Prostate gland (tissue), 2 donors: ENCODE data around the gene CADPS2. TPM values are rescaled to one million over a fixed set of nuclear protein-coding genes. Genes with fewer than 3 reads are reported as not detected.
A peak's percentile ranks its signal among the peaks of the same experiment; 100 is the strongest.

ENCODE experiments used
- DNase-seq: peaks from one replicate; pipeline ENCODE4 v3.0.0-alpha.2; 2019; ENCODE audit warnings: low spot score
- H3K27ac ChIP-seq, 2 donors: fragments of 200-600 bp; sonication (generic); 2 replicates each; pipeline ENCODE4 v1.5.1; 2017 to 2019
- H3K27me3 ChIP-seq: fragments of 200-600 bp; sonication (generic); replicated peaks from 2 replicates; pipeline ENCODE4 v1.5.1; 2019; ENCODE audit not compliant: insufficient read depth
- H3K36me3 ChIP-seq, 2 donors: fragments of 200-600 bp; sonication (generic); 1 replicate in 1 of 2; 2 replicates in 1 of 2; pipeline versions ENCODE4 v1.5.1 to v1.8.1; 2017 to 2019
- H3K4me1 ChIP-seq: fragments of 200-600 bp; sonication (generic); replicated peaks from 2 replicates; pipeline ENCODE4 v1.5.1; 2019
- H3K4me3 ChIP-seq, 2 donors: fragments of 200-600 bp; sonication (generic); 2 replicates each; pipeline ENCODE4 v1.5.1; 2017 to 2019
- H3K9me3 ChIP-seq: fragments of 200-600 bp; sonication (generic); 2 replicates; pipeline ENCODE4 v1.5.1; 2017
- CTCF ChIP-seq, 4 experiments: fragments of 200-600 bp in 2 of 4; fragments of 450-650 bp in 2 of 4; sonication (generic) in 2 of 4; IDR thresholded peaks; 1 replicate in 3 of 4; 2 replicates in 1 of 4; pipeline ENCODE4 v1.5.1; 2016 to 2019; ENCODE audit warnings: antibody characterized with exemption in 4 of 4, mild to moderate bottlenecking in 2 of 4, moderate library complexity in 2 of 4
- POLR2A ChIP-seq: fragments of 450-650 bp; IDR thresholded peaks from one replicate; pipeline ENCODE4 v1.6.1; 2016; ENCODE audit warnings: antibody characterized with exemption, mild to moderate bottlenecking
- POLR2AphosphoS5 ChIP-seq: sonication (generic); formaldehyde crosslinking; IDR thresholded peaks from one replicate; pipeline ENCODE4 v1.6.1; 2017; ENCODE audit warnings: antibody characterized with exemption
- WGBS: methylation state at CpG from one replicate; pipeline ENCODE4 v1.1.5; 2018; 5-methylcytosine and 5-hydroxymethylcytosine counted together
- intact Hi-C: fragments of 100-400 bp; cut with DNase I; formaldehyde crosslinking; loops from one replicate; pipeline ENCODE4 v1.14.2; 2022
- total RNA-seq, 2 donors: library from RNA; depleted of rRNA; stranded (reverse); fragments of >200 nt; gene quantifications; one replicate each; pipeline ENCODE4 v1.1.0, GENCODE V29; 2016

The CADPS2 gene
- total RNA-seq, 2 donors from 2014 or later, result 22.2 to 50.4 TPM

GRCh38 chr7:122883049-122883680 is 3.1 kb downstream of the CADPS2 start:
- no peak overlapping the region for H3K27ac ChIP-seq
- intact Hi-C loops, result loop anchor here (10.0 kb wide), 2 partner anchors 198 to 272 kb away; no protein-coding TSS in a partner anchor

GRCh38 chr7:122881324-122881723 is 4.9 kb downstream of the CADPS2 start:
- Histone ChIP-seq H3K27me3 (no peaks in the 10 kb centered on the region), H3K4me3 (no peak overlapping the region), H3K4me1 (no peaks in the 10 kb centered on the region), H3K27ac (no peak overlapping the region), H3K9me3 (no peaks in the 10 kb centered on the region), H3K36me3 (no peaks in the 10 kb centered on the region)
- intact Hi-C loops, result loop anchor here (10.0 kb wide), 2 partner anchors 197 to 273 kb away; no protein-coding TSS in a partner anchor
- DNase-seq, result no peak
- WGBS, result 50% methylated on average over 1 of the region's 1 CpG
- TF ChIP-seq POLR2AphosphoS5, result no peak
- no peak for TF ChIP-seq POLR2A
- no peak for TF ChIP-seq CTCF (IDR thresholded peaks at IDR 0.05)

More at GRCh38 chr7:122883049-122883680, 3.1 kb downstream of the CADPS2 start:
- Histone ChIP-seq H3K36me3 (no peaks in the 10 kb centered on the region), H3K4me1 (no peaks in the 10 kb centered on the region), H3K4me3 (no peak overlapping the region), H3K9me3 (no peaks in the 10 kb centered on the region), H3K27me3 (no peaks in the 10 kb centered on the region)
- WGBS, result 26% methylated on average over 3 of the region's 3 CpGs
- no peak for DNase-seq
- TF ChIP-seq CTCF (IDR thresholded peaks at IDR 0.05) (no peak), POLR2AphosphoS5 (peak; percentile 10)

- no peaks in the 10 kb centered on the region for H3K36me3 ChIP-seq
- DNase-seq, result no peak
- H3K4me1 ChIP-seq, result no peaks in the 10 kb centered on the region
- intact Hi-C loops, result no loop called here
- no peak overlapping the region for H3K4me3 ChIP-seq
- TF ChIP-seq POLR2A (no peak), POLR2AphosphoS5 (no peak), CTCF (IDR thresholded peaks at IDR 0.05) (no peak)
- no peak overlapping the region for H3K27ac ChIP-seq
- WGBS, result 57% methylated on average over 1 of the region's 1 CpG
- H3K9me3 ChIP-seq, result no peaks in the 10 kb centered on the region
- H3K27me3 ChIP-seq, result no peaks in the 10 kb centered on the region
Observed at GRCh38 chr7:122869260-122869659, 17.0 kb downstream of the CADPS2 start.

- Histone ChIP-seq H3K27me3 (no peaks in the 10 kb centered on the region), H3K9me3 (no peaks in the 10 kb centered on the region), H3K27ac (no peak overlapping the region), H3K36me3 (no peaks in the 10 kb centered on the region), H3K4me1 (no peaks in the 10 kb centered on the region), H3K4me3 (no peak overlapping the region)
- intact Hi-C loops, result no loop called here
- DNase-seq, result no peak
- no peak for TF ChIP-seq CTCF (IDR thresholded peaks at IDR 0.05)
- no peak for TF ChIP-seq POLR2A
- no peak for TF ChIP-seq POLR2AphosphoS5
Observed at GRCh38 chr7:122867471-122867980, 18.7 kb downstream of the CADPS2 start.

GRCh38 chr7:122864838-122865237 is 21.4 kb downstream of the CADPS2 start:
- intact Hi-C loops, result no loop called here
- H3K9me3 ChIP-seq, result no peaks in the 10 kb centered on the region
- H3K36me3 ChIP-seq, result no peaks in the 10 kb centered on the region
- no peaks in the 10 kb centered on the region for H3K4me1 ChIP-seq
- H3K27ac ChIP-seq, result no peak overlapping the region
- TF ChIP-seq CTCF (IDR thresholded peaks at IDR 0.05), result no peak
- TF ChIP-seq POLR2AphosphoS5, result no peak
- TF ChIP-seq POLR2A, result no peak
- H3K27me3 ChIP-seq, result no peaks in the 10 kb centered on the region
- WGBS, result 86% methylated on average over 3 of the region's 3 CpGs
- H3K4me3 ChIP-seq, result no peak overlapping the region
- no peak for DNase-seq
